ENCODE data around the gene AGFG2. TPM values are rescaled to one million over a fixed set of nuclear protein-coding genes. Genes with fewer than 3 reads are reported as not detected.
A peak's percentile ranks its signal among the peaks of the same experiment; 100 is the strongest.

Gene AGFG2
- total RNA-seq, 1 experiment from 2014 or later: 45.6 TPM

DNA sequence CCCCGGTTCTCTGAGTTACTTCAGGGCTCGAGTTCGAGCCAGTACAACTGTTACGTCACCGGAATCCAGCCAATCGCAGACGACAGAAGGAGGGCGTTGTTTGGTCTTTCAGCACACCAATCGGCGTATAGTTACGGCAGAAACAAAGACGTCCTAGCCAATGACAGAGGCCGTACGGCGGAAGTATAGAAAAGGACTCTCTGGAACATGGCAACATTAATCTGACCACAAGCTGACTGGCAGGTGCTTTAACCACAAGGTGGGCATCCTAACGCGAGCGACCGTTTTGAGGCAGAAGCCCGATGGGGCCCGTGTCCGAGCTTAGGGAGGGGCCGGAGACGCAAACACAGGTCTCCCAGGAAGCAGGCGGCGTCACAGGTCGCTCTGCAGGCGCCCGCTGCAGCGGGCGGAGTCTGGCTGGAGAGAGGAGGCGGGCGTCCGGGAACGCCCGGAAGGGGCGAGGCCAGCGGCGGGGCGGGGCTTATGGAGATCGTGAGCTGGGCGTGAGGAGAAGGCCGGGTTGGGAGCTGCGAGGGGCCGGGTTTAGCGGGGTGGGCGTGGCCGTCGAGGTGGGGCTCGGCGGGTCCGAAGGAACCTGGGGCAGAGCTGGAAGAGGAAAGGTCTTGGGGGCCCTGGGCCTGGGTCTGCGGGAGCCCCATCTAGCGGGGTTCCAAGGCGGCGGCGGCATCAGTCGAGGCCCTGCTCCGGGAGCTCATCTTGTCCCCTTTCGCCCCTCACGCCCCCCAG, 73.2 kb downstream of the AGFG2 start, which contains the start of gene MOSPD3:
Gene MOSPD3 (plus strand): TSS at position 558 of the 747 bp plus-strand sequence. CDS start 252 bp downstream, outside the sequence.
- peaks cover 24% of the 10 kb centered on the region for H3K36me3 Mint-ChIP-seq (ENCODE audit: insufficient read depth, unreplicated experiment)
- CTCF ChIA-PET: interaction anchor here (0.5 to 1.6 kb wide), 6 partner anchors 11 to 93 kb away, joined by 3 to 7 read pairs (median 4); no protein-coding TSS in a partner anchor
- no TSS peak for BruUV-seq (replicated peaks)
- H3K27me3 Mint-ChIP-seq (ENCODE audit: unreplicated experiment): no peaks in the 10 kb centered on the region
- peak within 1 kb of the TSS; percentile 97 for H3K4me3 Mint-ChIP-seq (ENCODE audit: low read depth, unreplicated experiment)
- no peaks in the 10 kb centered on the region for H3K9me3 Mint-ChIP-seq (ENCODE audit: low read depth, unreplicated experiment)
- H3K27ac Mint-ChIP-seq (ENCODE audit: unreplicated experiment): peak within 1 kb of the TSS; percentile 97
- TF ChIP-seq, protein P1, sequence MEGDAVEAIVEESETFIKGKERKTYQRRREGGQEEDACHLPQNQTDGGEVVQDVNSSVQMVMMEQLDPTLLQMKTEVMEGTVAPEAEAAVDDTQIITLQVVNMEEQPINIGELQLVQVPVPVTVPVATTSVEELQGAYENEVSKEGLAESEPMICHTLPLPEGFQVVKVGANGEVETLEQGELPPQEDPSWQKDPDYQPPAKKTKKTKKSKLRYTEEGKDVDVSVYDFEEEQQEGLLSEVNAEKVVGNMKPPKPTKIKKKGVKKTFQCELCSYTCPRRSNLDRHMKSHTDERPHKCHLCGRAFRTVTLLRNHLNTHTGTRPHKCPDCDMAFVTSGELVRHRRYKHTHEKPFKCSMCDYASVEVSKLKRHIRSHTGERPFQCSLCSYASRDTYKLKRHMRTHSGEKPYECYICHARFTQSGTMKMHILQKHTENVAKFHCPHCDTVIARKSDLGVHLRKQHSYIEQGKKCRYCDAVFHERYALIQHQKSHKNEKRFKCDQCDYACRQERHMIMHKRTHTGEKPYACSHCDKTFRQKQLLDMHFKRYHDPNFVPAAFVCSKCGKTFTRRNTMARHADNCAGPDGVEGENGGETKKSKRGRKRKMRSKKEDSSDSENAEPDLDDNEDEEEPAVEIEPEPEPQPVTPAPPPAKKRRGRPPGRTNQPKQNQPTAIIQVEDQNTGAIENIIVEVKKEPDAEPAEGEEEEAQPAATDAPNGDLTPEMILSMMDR (IDR thresholded peaks at IDR 0.05; ENCODE audit: unreplicated experiment): no peak
- DNase-seq: peak; percentile 96
- intact Hi-C loops (cut with micrococcal nuclease; ENCODE audit: unreplicated experiment): no loop called here
- H3K4me1 Mint-ChIP-seq (ENCODE audit: low read depth, unreplicated experiment): no peaks in the 10 kb centered on the region

DNA sequence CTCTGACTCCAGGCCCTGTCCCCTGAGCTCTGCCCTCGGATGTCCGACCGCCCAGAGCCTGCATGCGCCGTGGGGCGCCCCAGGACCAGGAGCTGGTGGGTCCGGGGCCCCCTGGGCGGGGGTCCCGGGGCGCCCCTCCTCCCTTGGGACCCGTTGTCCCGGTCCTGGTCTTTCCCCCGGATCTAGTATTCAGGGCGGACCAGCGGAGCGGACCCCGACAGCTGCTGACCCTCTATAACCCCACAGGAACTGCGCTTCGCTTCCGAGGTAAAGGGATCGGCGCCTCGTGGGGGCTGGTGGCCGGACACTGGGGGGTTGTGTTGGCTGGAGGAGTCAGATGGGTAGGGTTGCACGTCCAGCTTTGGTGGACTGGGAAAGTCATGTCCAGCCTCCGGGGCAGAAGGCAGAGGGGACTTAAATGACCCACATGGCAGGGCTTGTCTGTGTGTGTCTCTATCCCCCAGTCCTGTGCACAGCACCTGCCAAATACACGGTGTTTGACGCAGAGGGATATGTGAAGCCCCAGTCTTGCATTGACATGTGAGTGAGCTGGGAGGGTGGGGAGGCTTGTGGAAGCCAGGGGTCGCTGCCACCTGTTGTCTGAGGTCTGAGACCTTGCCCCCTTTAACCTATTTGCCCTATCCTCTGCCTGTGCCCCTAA, 73.9 kb downstream of the AGFG2 start:
- no peak for DNase-seq
- H3K36me3 Mint-ChIP-seq (ENCODE audit: insufficient read depth, unreplicated experiment): peaks cover 24% of the 10 kb centered on the region
- intact Hi-C loops (cut with micrococcal nuclease; ENCODE audit: unreplicated experiment): no loop called here
- H3K27ac Mint-ChIP-seq (ENCODE audit: unreplicated experiment): peak overlapping the region; percentile 97
- peak overlapping the region; percentile 97 for H3K4me3 Mint-ChIP-seq (ENCODE audit: low read depth, unreplicated experiment)
- TF ChIP-seq, protein P1 (IDR thresholded peaks at IDR 0.05; ENCODE audit: unreplicated experiment): no peak
- CTCF ChIA-PET: interaction anchor here (0.5 to 1.6 kb wide), 6 partner anchors 11 to 93 kb away, joined by 3 to 7 read pairs (median 4); partner anchors contain the start of gene POP7
- no peaks in the 10 kb centered on the region for H3K27me3 Mint-ChIP-seq (ENCODE audit: unreplicated experiment)
- H3K4me1 Mint-ChIP-seq (ENCODE audit: low read depth, unreplicated experiment): no peaks in the 10 kb centered on the region
- no peaks in the 10 kb centered on the region for H3K9me3 Mint-ChIP-seq (ENCODE audit: low read depth, unreplicated experiment)
- BruUV-seq (replicated peaks): TSS peak; percentile 63

DNA sequence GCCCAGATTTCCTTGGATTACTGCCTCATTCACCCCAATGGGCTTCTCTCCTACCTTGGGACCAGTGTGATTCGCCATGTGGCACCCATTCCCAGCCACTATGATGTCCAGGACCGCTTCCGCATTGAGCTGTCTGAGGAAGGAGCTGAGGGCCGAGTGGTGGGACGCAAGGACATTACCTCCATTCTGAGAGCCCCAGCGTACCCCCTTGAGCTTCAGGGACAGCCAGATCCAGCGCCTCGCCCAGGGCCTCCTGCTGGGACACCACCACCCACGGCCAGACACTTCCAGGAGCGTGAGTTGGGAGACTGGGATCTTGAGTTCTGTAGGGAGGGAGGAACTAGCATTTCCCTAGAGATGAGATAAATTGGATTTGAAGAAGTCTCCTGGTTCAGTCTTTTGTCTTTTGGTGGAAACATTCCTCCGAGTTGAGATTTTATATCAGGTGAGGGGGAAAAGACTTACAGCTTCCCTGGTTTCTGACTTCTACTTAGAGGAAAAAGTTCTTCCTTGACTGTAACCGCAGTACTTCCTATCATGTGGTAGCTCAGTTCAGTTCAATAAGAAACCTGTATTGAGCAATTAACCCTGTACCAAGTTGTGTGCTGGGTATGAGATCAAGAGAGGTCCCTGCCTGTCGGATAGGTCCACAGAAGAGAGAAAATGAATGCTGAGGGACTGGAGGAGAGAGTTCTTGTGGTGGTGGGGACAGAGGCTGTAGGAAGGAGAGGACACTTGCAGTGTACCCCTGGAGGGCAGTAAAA, 74.6 kb downstream of the AGFG2 start:
- intact Hi-C loops (cut with micrococcal nuclease; ENCODE audit: unreplicated experiment): no loop called here
- DNase-seq: no peak
- Mint-ChIP-seq H3K9me3 (ENCODE audit: low read depth, unreplicated experiment) (no peaks in the 10 kb centered on the region), H3K4me3 (ENCODE audit: low read depth, unreplicated experiment) (peak overlapping the region; percentile 97), H3K27ac (ENCODE audit: unreplicated experiment) (no peak overlapping the region), H3K4me1 (ENCODE audit: low read depth, unreplicated experiment) (no peaks in the 10 kb centered on the region), H3K36me3 (ENCODE audit: insufficient read depth, unreplicated experiment) (peaks cover 24% of the 10 kb centered on the region), H3K27me3 (ENCODE audit: unreplicated experiment) (no peaks in the 10 kb centered on the region)
- CTCF ChIA-PET: interaction anchor here (0.6 to 1.6 kb wide), 3 partner anchors 92 to 144 kb away, joined by 3 to 6 read pairs (median 5); partner anchors contain the start of gene POP7
- TF ChIP-seq, protein P1 (IDR thresholded peaks at IDR 0.05; ENCODE audit: unreplicated experiment): no peak
- BruUV-seq (replicated peaks): no TSS peak

DNA sequence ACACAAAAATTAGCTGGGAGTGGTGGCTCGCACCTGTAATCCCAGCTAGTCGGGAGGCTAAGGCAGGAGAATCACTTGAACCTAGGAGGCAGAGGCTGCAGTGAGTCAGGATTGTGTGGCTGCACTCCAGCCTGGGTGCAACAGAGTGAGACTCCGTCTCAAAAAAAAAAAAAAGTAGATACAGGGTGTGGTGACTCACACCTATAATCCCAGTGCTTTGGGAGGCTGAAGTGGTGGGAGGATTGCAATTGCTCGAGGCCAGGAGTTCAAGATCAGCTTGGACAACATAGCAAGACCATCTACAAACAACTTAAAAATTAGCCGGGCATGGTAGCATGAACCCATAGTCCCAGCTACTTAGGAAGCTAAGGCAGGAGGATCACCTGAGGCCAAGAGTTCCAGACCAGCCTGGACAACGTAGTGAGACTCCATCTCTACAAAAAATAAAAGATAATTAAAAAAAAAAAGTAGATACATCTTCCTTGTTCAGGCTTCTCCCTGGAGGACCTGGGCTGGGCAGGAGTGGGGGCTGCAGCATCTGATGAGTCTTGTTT, 75.4 kb downstream of the AGFG2 start:
- Mint-ChIP-seq H3K9me3 (ENCODE audit: low read depth, unreplicated experiment) (no peaks in the 10 kb centered on the region), H3K4me1 (ENCODE audit: low read depth, unreplicated experiment) (no peaks in the 10 kb centered on the region), H3K27me3 (ENCODE audit: unreplicated experiment) (no peaks in the 10 kb centered on the region), H3K4me3 (ENCODE audit: low read depth, unreplicated experiment) (no peak overlapping the region), H3K27ac (ENCODE audit: unreplicated experiment) (no peak overlapping the region), H3K36me3 (ENCODE audit: insufficient read depth, unreplicated experiment) (peaks cover 24% of the 10 kb centered on the region)
- no TSS peak for BruUV-seq (replicated peaks)
- DNase-seq: no peak
- TF ChIP-seq, protein P1 (IDR thresholded peaks at IDR 0.05; ENCODE audit: unreplicated experiment): no peak
- CTCF ChIA-PET: interaction anchor here (1.0 kb wide), 1 partner anchor 92 kb away, joined by 3 read pairs; the partner anchor contains the start of gene POP7
- intact Hi-C loops (cut with micrococcal nuclease; ENCODE audit: unreplicated experiment): no loop called here

Data from Calu3 (cell line).